Panc1 (cell line): ENCODE results near the gene RNF149. TPM values are rescaled to one million over a fixed set of nuclear protein-coding genes. Genes with fewer than 3 reads are reported as not detected.

Source experiments
- ATAC-seq: fragments of 200-7000 bp; cut with Tn5 transposase; 2 replicates; pipeline ENCODE4 v1.9.1; 2020; ENCODE audit warnings: mild to moderate bottlenecking, moderate library complexity
- Bru-seq: library from RNA; stranded (reverse); fragments of 400-500 nt; gene quantifications from one replicate; lab custom pipeline; 2021; lab: Mats Ljungman, UMichigan
- BruChase-seq, 2 experiments: library from RNA; stranded (reverse); fragments of 400-500 nt; gene quantifications; one replicate each; lab custom pipeline; 2021; lab: Mats Ljungman, UMichigan
- BruUV-seq: library from RNA; stranded (reverse); fragments of 400-500 nt; replicated peaks from 2 replicates; lab custom pipeline; 2021; lab: Mats Ljungman, UMichigan
- CTCF ChIA-PET: fragments of 300-600 bp; sonication (Branson Sonifier 250); formaldehyde crosslinking; loops from one replicate; lab custom pipeline; 2022; ENCODE audit warnings: antibody characterized with exemption; lab: Charles Lee
- POLR2A ChIA-PET: fragments of 300-600 bp; sonication (Branson Sonifier 250); formaldehyde crosslinking; loops from one replicate; lab custom pipeline; 2022; ENCODE audit warnings: antibody characterized with exemption; lab: Charles Lee
- DNase-seq: peaks from one replicate; pipeline ENCODE4 v3.0.0-alpha.2; 2010; ENCODE audit warnings: low read depth, low spot score
- H3K27ac ChIP-seq: 2 replicates; pipeline ENCODE4 v1.5.1; 2011; ENCODE audit warnings: mild to moderate bottlenecking, low read length, inconsistent platforms
- H3K27me3 ChIP-seq: fragments of 200-500 bp; sonication (Bioruptor generic); 2 replicates; pipeline ENCODE4 v1.6.0; 2014; ENCODE audit warnings: low read length, inconsistent platforms; ENCODE audit not compliant: control insufficient read depth, insufficient read depth
- H3K36me3 ChIP-seq: fragments of 200-500 bp; sonication (Bioruptor generic); 2 replicates; pipeline ENCODE4 v1.5.1; 2014; ENCODE audit warnings: inconsistent platforms, mild to moderate bottlenecking, low read length, moderate library complexity; ENCODE audit not compliant: control insufficient read depth, insufficient read depth
- H3K4me1 ChIP-seq: 2 replicates; pipeline ENCODE4 v1.5.1; 2011; ENCODE audit warnings: inconsistent platforms, mild to moderate bottlenecking, low read length, moderate library complexity; ENCODE audit not compliant: control insufficient read depth, insufficient read depth
- H3K4me3 ChIP-seq, 2 experiments: 2 replicates each; pipeline ENCODE4 v1.5.1; 2011 to 2012; ENCODE audit warnings: low read depth in 2 of 2, low read length in 2 of 2, mild to moderate bottlenecking in 2 of 2, inconsistent platforms in 1 of 2, moderate library complexity in 1 of 2
- H3K9me3 ChIP-seq: fragments of 200-500 bp; sonication (Bioruptor generic); 2 replicates; pipeline ENCODE4 v1.5.1; 2014; ENCODE audit warnings: low read depth, mild to moderate bottlenecking, inconsistent platforms, low read length, moderate library complexity; ENCODE audit not compliant: control insufficient read depth, insufficient read depth
- CTCF ChIP-seq: fragments of 450-650 bp; IDR thresholded peaks from 2 replicates; pipeline ENCODE4 v1.5.1; 2017; ENCODE audit warnings: mild to moderate bottlenecking
- POLR2AphosphoS5 ChIP-seq: IDR thresholded peaks from 2 replicates; pipeline ENCODE4 v1.6.1; 2012; ENCODE audit warnings: mild to moderate bottlenecking, low read depth, low read length, moderate library complexity
- SIN3A ChIP-seq: IDR thresholded peaks from 2 replicates; pipeline ENCODE4 v1.6.1; 2012; ENCODE audit warnings: low read depth, mild to moderate bottlenecking, low read length, moderate library complexity, borderline replicate concordance; ENCODE audit not compliant: insufficient read depth
- TCF7L2 ChIP-seq: IDR thresholded peaks from 2 replicates; pipeline ENCODE4 v1.6.1; 2011; ENCODE audit warnings: mild to moderate bottlenecking, low read depth, low read length, inconsistent platforms
- in situ Hi-C: cut with HindIII; loops from 2 replicates; pipeline ENCODE4 v1.10.0; 2016; ENCODE audit warnings: low sequenced_read_pairs, low pct_unique_long_range_greater_than_20kb
- intact Hi-C: fragments of 100-400 bp; cut with micrococcal nuclease; formaldehyde crosslinking; loops from one replicate; pipeline ENCODE4 v1.10.0; 2022; ENCODE audit not compliant: unreplicated experiment
- long read RNA-seq: library from polyadenylated mRNA; unstranded; transcript quantifications from one replicate; pipeline ENCODE4 v2.0.0, GENCODE V29; 2021; ENCODE audit not compliant: unreplicated experiment
- polyA plus RNA-seq: library from polyadenylated mRNA; unstranded; fragments of >200 nt; gene quantifications from one replicate; pipeline ENCODE4 v1.2.1, GENCODE V29; 2012; ENCODE audit warnings: missing spikeins; ENCODE audit not compliant: insufficient read length
- total RNA-seq: library from RNA; stranded (reverse); gene quantifications from one replicate; pipeline ENCODE4 v1.2.1, GENCODE V29; 2021; ENCODE audit not compliant: unreplicated experiment
- TF ChIP-seq, protein P1 (sequence below), 2 experiments: IDR thresholded peaks; 2 replicates each; pipeline ENCODE4 v1.6.1; 2011 to 2012; ENCODE audit warnings: low read depth in 2 of 2, control low read depth in 1 of 2, low read length in 1 of 2, mild to moderate bottlenecking in 1 of 2, moderate library complexity in 1 of 2; ENCODE audit not compliant: insufficient read depth in 1 of 2

Gene RNF149
- total RNA-seq, result 29.9 TPM
- 20.5 TPM for polyA plus RNA-seq
- percentile 82 among the genes with signal in this experiment for Bru-seq, nascent RNA
- BruChase-seq, experiment 1, labeled RNA remaining after a 2-hour chase, result percentile 89 among the genes with signal in this experiment
- percentile 82 among the genes with signal in this experiment for BruChase-seq, experiment 2, labeled RNA remaining after a 6-hour chase
- long read RNA-seq, transcript RNF149-201 (7 exons, 2,458 nt), result major isoform, 100 of 119 reads
- long read RNA-seq, partial matches to known transcripts, result 7 of 119 reads
- long read RNA-seq, other reads (novel, unspliced or antisense), result 12 of 119 reads

GRCh38 chr2:101308432-101309210 is at the start of gene RNF149:
Gene RNF149 (minus strand): TSS chr2:101308701. CDS start chr2:101308588, 113 bp downstream.
- POLR2A ChIA-PET, result interaction anchor here (0.6 to 0.7 kb wide), 2 partner anchors 18 to 154 kb away, joined by 4 read pairs; no protein-coding TSS in a partner anchor
- no peaks in the 10 kb centered on the region; the same call in 1 of the 2 replicates for H3K36me3 ChIP-seq
- CTCF ChIA-PET, result interaction anchor here (0.6 kb wide), 1 partner anchor 10 kb away, joined by 5 read pairs; no protein-coding TSS in a partner anchor
- no peaks in the 10 kb centered on the region for H3K9me3 ChIP-seq
- no TSS peak for BruUV-seq
- H3K27me3 ChIP-seq, result no peaks in the 10 kb centered on the region
- peak within 1 kb of the TSS; percentile 86 to 88 for H3K4me3 ChIP-seq
- intact Hi-C loops, result no loop called here
- peak; percentile 36 for DNase-seq
- peaks cover 17% of the 10 kb centered on the region for H3K4me1 ChIP-seq
- in situ Hi-C loops, result no loop called here
- peak within 1 kb of the TSS; percentile 95 for H3K27ac ChIP-seq
- TF ChIP-seq SIN3A (0 out of 2 replicates have a peak, but pooled peaks have one; percentile 45), TCF7L2 (no peak), POLR2AphosphoS5 (peak; percentile 95)
- TF ChIP-seq, protein P1, sequence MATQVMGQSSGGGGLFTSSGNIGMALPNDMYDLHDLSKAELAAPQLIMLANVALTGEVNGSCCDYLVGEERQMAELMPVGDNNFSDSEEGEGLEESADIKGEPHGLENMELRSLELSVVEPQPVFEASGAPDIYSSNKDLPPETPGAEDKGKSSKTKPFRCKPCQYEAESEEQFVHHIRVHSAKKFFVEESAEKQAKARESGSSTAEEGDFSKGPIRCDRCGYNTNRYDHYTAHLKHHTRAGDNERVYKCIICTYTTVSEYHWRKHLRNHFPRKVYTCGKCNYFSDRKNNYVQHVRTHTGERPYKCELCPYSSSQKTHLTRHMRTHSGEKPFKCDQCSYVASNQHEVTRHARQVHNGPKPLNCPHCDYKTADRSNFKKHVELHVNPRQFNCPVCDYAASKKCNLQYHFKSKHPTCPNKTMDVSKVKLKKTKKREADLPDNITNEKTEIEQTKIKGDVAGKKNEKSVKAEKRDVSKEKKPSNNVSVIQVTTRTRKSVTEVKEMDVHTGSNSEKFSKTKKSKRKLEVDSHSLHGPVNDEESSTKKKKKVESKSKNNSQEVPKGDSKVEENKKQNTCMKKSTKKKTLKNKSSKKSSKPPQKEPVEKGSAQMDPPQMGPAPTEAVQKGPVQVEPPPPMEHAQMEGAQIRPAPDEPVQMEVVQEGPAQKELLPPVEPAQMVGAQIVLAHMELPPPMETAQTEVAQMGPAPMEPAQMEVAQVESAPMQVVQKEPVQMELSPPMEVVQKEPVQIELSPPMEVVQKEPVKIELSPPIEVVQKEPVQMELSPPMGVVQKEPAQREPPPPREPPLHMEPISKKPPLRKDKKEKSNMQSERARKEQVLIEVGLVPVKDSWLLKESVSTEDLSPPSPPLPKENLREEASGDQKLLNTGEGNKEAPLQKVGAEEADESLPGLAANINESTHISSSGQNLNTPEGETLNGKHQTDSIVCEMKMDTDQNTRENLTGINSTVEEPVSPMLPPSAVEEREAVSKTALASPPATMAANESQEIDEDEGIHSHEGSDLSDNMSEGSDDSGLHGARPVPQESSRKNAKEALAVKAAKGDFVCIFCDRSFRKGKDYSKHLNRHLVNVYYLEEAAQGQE (IDR thresholded peaks at IDR 0.05; ENCODE audit: insufficient read depth in 1 of 2, low read depth in 2 of 2, low read length in 1 of 2), result 0 out of 4 replicates have a peak, but pooled peaks of 1 of the 2 experiments have one; percentile 49
- ATAC-seq, result peak; percentile 93

DNA sequence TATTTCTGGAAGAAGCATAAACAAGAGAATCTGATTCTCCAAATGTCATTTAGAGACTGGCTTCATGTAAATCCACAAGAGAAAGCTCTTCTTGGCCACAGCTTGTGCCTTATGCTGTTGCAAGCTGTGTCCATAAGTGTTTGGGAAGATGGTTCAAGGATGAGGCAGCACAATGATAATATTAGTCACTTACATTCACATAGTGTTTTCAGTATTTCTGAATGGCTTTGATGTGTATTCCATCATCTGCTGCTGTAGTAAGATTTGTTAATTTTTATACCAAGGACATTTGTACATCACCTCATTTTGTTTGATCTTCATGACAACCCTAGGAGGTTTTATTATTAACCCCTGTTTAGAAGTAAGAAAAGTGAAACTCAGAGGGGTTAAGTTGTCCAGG is 48.9 kb upstream of the RNF149 start:
- Histone ChIP-seq H3K27me3 (no peaks in the 10 kb centered on the region), H3K4me3 (no peak overlapping the region), H3K27ac (no peak overlapping the region), H3K36me3 (no peaks in the 10 kb centered on the region), H3K4me1 (no peaks in the 10 kb centered on the region), H3K9me3 (no peaks in the 10 kb centered on the region)
- TF ChIP-seq, protein P1 (IDR thresholded peaks at IDR 0.05; ENCODE audit: insufficient read depth in 1 of 2, low read depth in 2 of 2, low read length in 1 of 2), result no peak
- TF ChIP-seq CTCF, result no peak
- no peak for TF ChIP-seq POLR2AphosphoS5
- TF ChIP-seq SIN3A, result no peak
- TF ChIP-seq TCF7L2, result no peak
- no peak for DNase-seq
- BruUV-seq, result no TSS peak
- CTCF ChIA-PET, result interaction anchor here (0.9 kb wide), 1 partner anchor 30 kb away, joined by 4 read pairs; the partner anchor contains the start of gene CREG2
- no peak for ATAC-seq
- in situ Hi-C loops, result no loop called here
- intact Hi-C loops, result no loop called here
- POLR2A ChIA-PET, result no interaction called here
